ENCODE results near the gene CUL4B.
"Not testable (repeated sequence)": the region's sequence is repeated elsewhere in the genome, so short reads cannot be mapped to it uniquely, and the experiment has no call there.

Gene CUL4B

DNA sequence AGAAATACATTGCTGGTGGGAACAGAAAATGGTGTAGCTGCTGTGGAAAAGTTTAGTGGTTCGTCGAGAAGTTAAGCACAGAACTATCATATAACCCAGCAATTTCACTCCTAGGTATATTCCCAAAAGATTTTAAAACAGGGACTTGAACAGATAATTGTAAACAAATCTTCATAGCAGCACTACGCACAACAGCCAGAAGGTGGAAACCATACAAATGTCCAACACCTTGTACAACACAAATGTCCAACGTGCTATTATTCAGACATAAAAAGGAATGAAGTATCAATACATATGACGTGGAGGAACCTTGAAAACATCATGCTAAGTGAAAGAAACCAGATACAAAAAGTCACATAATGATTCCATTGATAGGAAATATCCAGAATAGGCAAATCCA, 37.9 kb downstream of the CUL4B start:
- DNase-seq (ENCODE audit: low spot score): no peak

DNA sequence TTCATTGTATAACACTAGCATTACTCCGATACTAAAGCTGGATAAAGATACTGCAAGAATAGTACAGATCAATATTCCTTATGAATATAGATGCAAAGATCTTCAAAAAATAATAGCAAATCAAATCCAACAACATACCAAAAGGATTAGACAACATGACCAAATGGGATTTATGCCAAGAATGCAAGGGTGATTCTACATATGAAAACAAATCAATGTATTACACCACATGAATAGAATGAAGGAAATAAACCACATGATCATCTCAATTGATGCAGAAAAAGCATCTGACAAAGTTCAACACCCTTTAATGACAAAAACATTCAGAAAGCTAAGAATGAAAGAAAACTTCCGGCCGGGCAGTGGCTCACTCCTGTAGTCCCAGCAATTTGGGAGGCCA, 42.8 kb downstream of the CUL4B start:
- peak; percentile 2 for DNase-seq (ENCODE audit: low spot score)

DNA sequence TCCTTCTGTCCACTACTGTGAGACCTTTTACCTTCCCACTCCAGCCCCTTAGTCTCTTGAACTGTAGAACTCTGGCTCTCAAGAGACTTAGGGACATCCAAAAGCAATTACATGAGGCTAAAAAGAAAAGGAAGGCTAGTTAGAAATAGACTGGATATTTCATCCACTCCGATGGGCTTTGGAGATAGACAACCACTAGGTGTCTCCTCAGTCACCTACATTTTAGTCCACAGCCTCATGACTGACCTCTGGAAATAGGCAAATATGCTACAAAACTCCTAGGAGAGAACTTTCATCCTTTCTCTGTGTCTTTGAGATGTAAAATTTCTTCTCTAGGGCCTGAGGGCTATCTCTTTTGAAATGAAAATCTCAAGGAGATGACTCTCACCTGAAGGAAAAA, 46.5 kb downstream of the CUL4B start:
- peak; percentile 5 for DNase-seq (ENCODE audit: low spot score)

DNA sequence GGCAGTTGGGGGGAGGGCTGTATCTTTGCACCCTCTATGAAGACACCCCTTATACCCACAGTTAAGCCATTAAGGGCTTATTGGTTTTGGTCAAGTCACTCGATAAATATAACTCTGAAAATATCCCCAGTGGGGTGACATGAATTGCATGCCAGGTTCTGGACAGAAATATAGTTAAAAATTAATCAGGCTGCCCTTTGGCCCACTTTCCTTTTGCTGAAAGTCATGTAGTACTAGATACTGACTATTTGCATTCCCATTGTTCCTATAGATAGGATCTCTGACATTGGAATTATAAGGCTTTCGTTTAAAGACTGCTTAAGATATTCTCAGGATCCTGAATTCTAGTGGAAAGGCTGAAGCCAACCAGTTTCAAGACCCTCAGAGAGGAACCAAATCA, 48.1 kb downstream of the CUL4B start:
- DNase-seq (ENCODE audit: low spot score): no peak

DNA sequence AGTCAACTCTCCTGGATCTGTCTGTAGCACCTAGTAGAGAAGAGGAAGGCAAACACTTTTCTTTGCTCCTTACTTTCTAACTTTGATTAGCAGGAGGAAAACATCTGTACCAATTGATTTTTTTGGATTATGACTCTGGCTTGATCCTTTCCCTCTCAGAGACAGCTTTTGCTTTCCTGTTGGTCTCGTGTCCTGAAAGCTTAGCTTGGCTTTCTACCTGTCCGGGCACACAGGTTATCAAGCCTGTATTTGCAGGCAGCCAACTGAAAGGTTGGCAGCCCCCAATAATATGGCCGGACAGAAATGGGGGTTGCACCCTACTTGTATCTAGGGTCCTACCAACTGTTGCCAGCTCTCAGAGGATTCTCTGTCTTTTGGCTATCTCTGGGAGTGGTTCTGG, 48.5 kb downstream of the CUL4B start:
- no peak for DNase-seq (ENCODE audit: low spot score)

DNA sequence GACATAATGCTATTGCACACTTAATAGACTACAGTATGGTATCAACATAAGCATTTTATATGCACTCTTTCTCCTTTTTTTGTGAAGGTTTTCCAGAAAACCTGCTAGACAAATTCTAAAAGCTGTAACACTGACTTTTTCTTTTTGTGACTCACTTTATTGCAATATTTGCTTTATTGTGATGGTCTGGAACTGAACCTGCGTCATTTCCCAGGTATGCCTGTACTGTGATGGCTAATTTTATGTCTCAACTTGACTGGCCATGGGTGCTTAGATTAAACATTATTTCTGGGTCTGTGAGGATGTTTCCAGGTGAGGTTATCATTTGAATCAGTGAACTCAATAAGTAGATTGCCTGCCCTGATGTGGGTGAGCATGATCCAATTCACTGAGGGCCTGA, 56.2 kb downstream of the CUL4B start:
- DNase-seq (ENCODE audit: low spot score): no peak

DNA sequence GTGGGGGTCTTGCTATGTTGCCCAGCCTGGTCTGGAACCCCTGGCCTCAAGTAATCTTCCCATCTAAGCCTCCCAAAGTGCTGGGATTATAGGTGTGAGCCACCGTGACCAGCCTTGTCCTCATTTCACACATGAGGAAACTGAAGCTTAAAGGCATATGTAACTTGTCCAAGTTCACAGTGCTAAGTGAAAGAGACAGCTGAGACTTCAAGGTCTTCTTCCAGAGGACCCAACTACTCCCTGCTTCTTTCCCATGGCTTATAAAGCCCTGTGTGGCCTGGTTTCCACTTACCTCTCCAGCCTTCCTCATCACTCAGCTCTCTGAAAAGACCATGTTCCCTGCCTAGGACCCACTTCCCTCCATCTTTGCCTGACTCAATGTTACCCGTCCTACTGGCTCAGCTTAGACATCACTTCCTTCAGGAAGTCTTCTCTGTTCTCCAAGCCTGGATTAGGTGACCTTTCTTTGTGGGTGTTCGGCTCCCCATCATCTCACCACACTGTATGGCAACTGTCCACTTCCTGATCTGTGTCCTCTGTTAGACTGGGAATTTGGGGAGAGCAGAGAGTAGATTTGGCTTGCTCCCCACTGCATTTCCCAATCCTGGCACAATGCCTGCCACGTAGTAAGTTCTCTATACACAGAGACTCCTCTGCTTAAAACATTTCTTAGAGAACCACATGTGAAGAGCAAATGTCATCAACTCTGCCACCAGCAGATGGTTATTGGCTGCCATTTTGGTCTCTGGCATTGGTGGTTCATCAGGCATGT, 61.3 kb downstream of the CUL4B start:
- DNase-seq (ENCODE audit: low spot score): no peak

DNA sequence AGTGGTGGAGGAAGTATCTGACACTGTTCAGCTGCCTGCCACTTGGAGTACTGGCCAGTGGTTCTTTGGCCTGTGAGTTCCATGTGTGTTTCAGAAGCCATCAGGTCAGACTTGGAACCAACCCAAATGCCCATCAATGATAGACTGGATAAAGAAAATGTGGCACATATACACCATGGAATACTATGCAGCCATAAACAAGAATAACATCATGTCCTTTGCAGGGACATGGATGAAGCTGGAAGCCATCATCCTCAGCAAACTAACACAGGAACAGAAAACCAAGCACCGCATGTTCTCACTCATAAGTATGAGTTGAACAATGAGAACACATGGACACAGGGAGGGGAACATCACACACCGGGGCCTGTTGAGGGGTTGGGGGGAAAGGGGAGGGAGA, 70.6 kb downstream of the CUL4B start:
- DNase-seq (ENCODE audit: low spot score): not testable (repeated sequence)

DNA sequence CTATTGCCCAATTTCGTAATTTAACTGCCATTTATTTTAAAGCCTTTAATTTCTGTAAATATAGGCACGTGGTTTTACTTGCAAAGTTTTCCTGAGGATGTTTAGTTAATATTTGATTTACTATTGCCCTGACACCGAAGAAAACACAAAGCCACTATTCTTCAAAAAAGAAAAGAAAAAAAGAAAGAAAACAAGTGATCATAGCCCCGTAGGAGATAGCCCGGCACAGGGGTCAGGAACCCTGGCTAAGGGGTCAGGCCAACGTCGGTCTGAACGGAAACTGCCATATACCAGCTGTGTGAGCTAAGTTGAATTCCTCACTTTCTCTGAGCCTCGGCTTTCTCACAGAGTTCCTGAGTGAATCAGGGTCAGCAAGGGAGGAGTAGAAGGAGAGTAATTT, 74.0 kb downstream of the CUL4B start:
- DNase-seq (ENCODE audit: low spot score): no peak

DNA sequence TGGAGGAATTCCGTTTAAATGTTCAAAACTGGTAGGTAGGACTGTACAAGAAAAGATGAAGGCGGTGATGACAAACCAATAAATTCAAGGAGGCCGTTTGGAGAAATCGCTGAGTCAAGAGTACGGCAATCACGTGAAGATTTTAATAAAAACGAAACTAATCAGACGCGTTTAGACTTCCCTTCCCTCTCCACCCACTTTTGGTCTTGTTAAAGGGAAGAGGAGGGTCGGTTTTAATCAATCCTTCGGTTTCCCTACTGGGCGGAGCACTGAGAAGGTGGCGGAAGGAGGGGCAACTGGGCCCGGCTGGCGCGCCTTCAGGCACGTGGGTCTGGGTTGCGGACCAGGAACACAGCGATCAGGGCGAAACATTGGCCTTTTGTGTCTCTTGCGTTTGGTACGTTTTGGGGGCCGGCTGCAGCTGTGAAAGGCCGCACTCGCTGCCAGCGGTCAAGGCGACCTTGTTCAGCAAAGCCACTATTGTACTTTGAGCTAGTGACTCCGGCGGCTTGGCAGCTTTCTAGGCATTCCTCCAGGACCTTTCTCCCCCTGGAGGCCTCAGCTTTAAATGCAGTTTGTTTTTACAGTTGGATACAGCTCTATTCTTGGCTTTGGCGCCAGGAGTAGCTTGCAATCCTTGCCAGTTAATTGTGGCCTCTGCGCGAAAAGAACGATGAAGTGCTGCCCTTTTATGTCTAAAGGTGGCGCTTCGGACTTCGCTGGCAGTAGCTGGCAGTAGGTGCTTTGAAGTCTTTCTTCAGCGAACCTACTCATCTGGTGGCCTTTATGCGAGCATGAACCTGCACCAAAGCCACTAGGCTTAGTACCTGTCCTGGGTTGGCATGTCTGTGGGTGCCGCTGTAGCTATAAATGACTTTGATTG, 74.9 kb downstream of the CUL4B start:
- DNase-seq (ENCODE audit: low spot score): peak; percentile 55

DNA sequence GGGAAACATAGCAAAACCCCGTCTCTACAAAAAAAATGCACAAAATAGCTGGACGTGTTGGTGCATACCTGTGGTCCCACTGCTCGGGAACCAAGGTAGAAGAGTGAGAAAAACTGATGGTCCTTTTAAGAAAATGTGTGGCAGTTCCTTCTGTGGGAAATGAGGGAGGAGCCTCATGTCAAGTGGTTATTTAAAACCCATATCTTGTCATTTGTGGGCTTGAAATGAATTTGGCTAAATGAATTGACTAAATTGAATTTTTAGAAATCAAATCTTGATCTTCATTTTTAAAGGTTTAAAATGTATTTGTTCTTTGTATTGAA, 75.5 kb downstream of the CUL4B start:
- DNase-seq (ENCODE audit: low spot score): no peak

DNA sequence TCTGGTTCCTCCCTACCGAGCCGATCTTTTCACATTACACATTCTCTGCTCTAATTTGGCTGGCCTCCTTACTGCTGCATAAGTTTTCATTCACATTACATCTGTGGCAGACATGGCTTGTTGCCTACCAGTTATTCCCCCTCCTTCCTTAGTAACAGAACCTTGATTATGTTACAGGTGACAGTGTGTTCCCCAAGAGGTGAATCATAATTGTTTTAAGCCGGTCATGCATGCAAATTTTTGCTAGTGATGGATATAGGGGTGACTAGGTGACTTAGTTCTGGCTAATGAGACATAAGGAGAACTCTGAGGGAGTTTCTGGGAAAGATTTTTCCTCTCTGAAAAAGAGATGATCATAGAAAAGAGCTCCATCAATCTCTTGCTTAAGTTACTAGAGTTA, 83.3 kb downstream of the CUL4B start:
- DNase-seq (ENCODE audit: low spot score): no peak

DNA sequence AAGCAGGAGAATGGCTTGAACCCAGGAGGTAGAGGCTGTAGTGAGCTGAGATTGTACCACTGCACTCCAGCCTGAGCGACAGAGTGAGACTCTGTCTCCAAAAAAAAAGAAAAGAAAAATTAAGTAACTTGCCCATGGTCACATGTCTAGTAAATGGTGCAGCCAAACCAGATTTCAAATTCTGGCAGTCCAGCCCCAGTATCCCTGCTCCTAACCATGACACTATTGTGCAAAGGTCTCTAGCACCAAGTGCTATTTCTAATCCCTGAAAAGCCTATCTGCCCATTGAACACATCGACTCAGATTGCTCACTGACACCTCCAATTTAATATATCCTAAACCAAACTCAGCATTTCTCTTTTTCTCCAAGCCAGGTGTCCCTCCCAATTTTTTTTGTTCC, 84.0 kb downstream of the CUL4B start:
- no peak for DNase-seq (ENCODE audit: low spot score)

DNA sequence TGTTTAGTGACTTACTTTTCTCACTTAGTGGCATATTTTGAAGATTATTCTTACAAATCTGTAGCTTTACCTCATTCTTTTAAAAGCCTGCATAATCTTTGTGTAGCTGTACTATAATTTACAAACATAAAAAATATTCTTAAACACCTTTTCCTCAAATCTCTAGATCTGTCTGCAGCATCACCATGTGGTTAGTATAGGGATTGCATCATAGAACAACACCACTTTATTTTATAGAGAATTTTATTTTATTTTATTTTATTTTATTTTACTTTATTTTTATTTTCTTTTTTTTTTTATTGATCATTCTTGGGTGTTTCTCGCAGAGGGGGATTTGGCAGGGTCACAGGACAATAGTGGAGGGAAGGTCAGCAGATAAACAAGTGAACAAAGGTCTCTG, 85.3 kb downstream of the CUL4B start:
- DNase-seq (ENCODE audit: low spot score): not testable (repeated sequence)
